Liver (tissue), 9 donors: ENCODE data around the gene CX3CL1. TPM values are rescaled to one million over a fixed set of nuclear protein-coding genes. Genes with fewer than 3 reads are reported as not detected.

Experiments
- DNase-seq: peaks from one replicate; pipeline ENCODE4 v3.0.0-alpha.2; 2017; ENCODE audit warnings: low spot score
- H3K27ac ChIP-seq, 2 donors: one replicate each; pipeline ENCODE4 v1.7.0; 2013; ENCODE audit warnings: inconsistent platforms in 2 of 2, low read length in 2 of 2, control low read depth in 1 of 2, low read depth in 1 of 2, mild to moderate bottlenecking in 1 of 2
- H3K27me3 ChIP-seq, 4 donors: one replicate each; pipeline versions ENCODE4 v1.6.1 to v1.7.0; 2013; ENCODE audit warnings: low read length in 3 of 4, inconsistent platforms in 1 of 4, mild to moderate bottlenecking in 1 of 4, moderate library complexity in 1 of 4; ENCODE audit not compliant: control insufficient read depth in 4 of 4, insufficient read depth in 4 of 4
- H3K36me3 ChIP-seq, 4 donors: one replicate each; pipeline versions ENCODE4 v1.6.1 to v1.7.0; 2013; ENCODE audit warnings: low read length in 3 of 4, mild to moderate bottlenecking in 3 of 4, low read depth in 1 of 4, moderate library complexity in 1 of 4; ENCODE audit not compliant: control insufficient read depth in 4 of 4, insufficient read depth in 3 of 4
- H3K4me1 ChIP-seq, 4 donors: one replicate each; pipeline versions ENCODE4 v1.6.1 to v1.7.0; 2013; ENCODE audit warnings: low read length in 3 of 4, mild to moderate bottlenecking in 3 of 4, moderate library complexity in 1 of 4; ENCODE audit not compliant: control insufficient read depth in 4 of 4, insufficient read depth in 4 of 4
- H3K4me3 ChIP-seq, 3 donors: one replicate each; pipeline versions ENCODE4 v1.6.1 to v1.7.0; 2013; ENCODE audit warnings: low read length in 3 of 3, control low read depth in 1 of 3, low read depth in 1 of 3, mild to moderate bottlenecking in 1 of 3
- H3K9ac ChIP-seq, 2 donors: one replicate each; pipeline ENCODE4 v1.7.0; 2013; ENCODE audit warnings: low read length in 2 of 2, mild to moderate bottlenecking in 2 of 2, moderate library complexity in 2 of 2, control low read depth in 1 of 2, low read depth in 1 of 2
- H3K9me3 ChIP-seq, 4 donors: one replicate each; pipeline versions ENCODE4 v1.6.1 to v1.7.0; 2013; ENCODE audit warnings: low read length in 3 of 4; ENCODE audit not compliant: control insufficient read depth in 4 of 4
- EGR1 ChIP-seq, 2 donors: IDR thresholded peaks; 2 replicates each; pipeline ENCODE4 v1.6.1; 2016 to 2018; ENCODE audit warnings: antibody characterized with exemption in 2 of 2, low read depth in 2 of 2
- FOXA1 ChIP-seq: IDR thresholded peaks from 2 replicates; pipeline ENCODE4 v1.6.1; 2016; ENCODE audit warnings: antibody characterized with exemption
- GABPA ChIP-seq, 2 donors: IDR thresholded peaks in 1 of 2; conservative IDR thresholded peaks in 1 of 2; 2 replicates each; pipeline ENCODE4 v1.6.1; 2016; ENCODE audit warnings: antibody characterized with exemption in 2 of 2, mild to moderate bottlenecking in 1 of 2, moderate library complexity in 1 of 2
- HNF4A ChIP-seq, 2 donors: conservative IDR thresholded peaks; 2 replicates each; pipeline ENCODE4 v1.6.1; 2016; ENCODE audit warnings: antibody characterized with exemption in 2 of 2, mild to moderate bottlenecking in 2 of 2
- HNF4G ChIP-seq: IDR thresholded peaks from 2 replicates; pipeline ENCODE4 v1.6.1; 2016; ENCODE audit warnings: antibody characterized with exemption
- JUND ChIP-seq, 2 donors: IDR thresholded peaks; 2 replicates each; pipeline ENCODE4 v1.6.1; 2016; ENCODE audit warnings: antibody characterized with exemption in 2 of 2
- NR2F2 ChIP-seq: IDR thresholded peaks from 2 replicates; pipeline ENCODE4 v1.6.1; 2016; ENCODE audit warnings: antibody characterized with exemption
- RAD21 ChIP-seq, 2 donors: IDR thresholded peaks; 2 replicates each; pipeline ENCODE4 v1.6.1; 2016; ENCODE audit warnings: antibody characterized with exemption in 2 of 2, mild to moderate bottlenecking in 2 of 2
- RXRA ChIP-seq, 2 donors: IDR thresholded peaks; 2 replicates each; pipeline ENCODE4 v1.6.1; 2017 to 2018; ENCODE audit warnings: antibody characterized with exemption in 2 of 2, mild to moderate bottlenecking in 1 of 2
- SP1 ChIP-seq: IDR thresholded peaks from 2 replicates; pipeline ENCODE4 v1.6.1; 2018; ENCODE audit warnings: antibody characterized with exemption, mild to moderate bottlenecking
- YY1 ChIP-seq: IDR thresholded peaks from 2 replicates; pipeline ENCODE4 v1.6.1; 2016; ENCODE audit warnings: antibody characterized with exemption, mild to moderate bottlenecking
- WGBS: extraction: QIAGEN DNeasy Blood & Tissue Kit; methylation state at CpG from one replicate; pipeline ENCODE4 v1.1.7; 2013; 5-methylcytosine and 5-hydroxymethylcytosine counted together
- polyA plus RNA-seq, 2 donors: library from polyadenylated mRNA; stranded (reverse) in 1 of 2; unstranded in 1 of 2; fragments of 200-250 nt in 1 of 2; fragments of >200 nt in 1 of 2; fragmentation: Nextera tagmentation in 1 of 2; extraction: Ambion mirVana in 1 of 2; gene quantifications; one replicate each; pipeline versions ENCODE4 v1.2.1 to v1.2.3, GENCODE V29; 2013 to 2015
- total RNA-seq, 2 donors: library from RNA; depleted of rRNA; stranded (reverse); fragments of >200 nt; gene quantifications; one replicate each; pipeline ENCODE4 v1.2.3, GENCODE V29; 2014
- TF ChIP-seq, protein P1 (sequence below): IDR thresholded peaks from 2 replicates; pipeline ENCODE4 v1.6.1; 2016; ENCODE audit warnings: antibody characterized with exemption
- TF ChIP-seq, protein P2 (sequence below): fragments of 150-350 bp; IDR thresholded peaks from 2 replicates; pipeline ENCODE4 v1.5.1; 2017; ENCODE audit warnings: improper control_type of control experiment, low read depth, low read length; ENCODE audit not compliant: missing input control
- TF ChIP-seq, protein P3 (sequence below): IDR thresholded peaks from 2 replicates; pipeline ENCODE4 v1.6.1; 2016; ENCODE audit warnings: antibody characterized with exemption
- donor health status: healthy.
- donor health status: healthy.
- donor health status: healthy.
- donor health status: healthy.
- donor health status: healthy.

Gene CX3CL1
- total and polyA plus RNA-seq, 4 donors, result 2.5 to 5.9 (median 5.1) TPM

GRCh38 chr16:57324749-57325148 lies 47.5 kb upstream of the CX3CL1 start:
- Histone ChIP-seq H3K4me1 (no peaks in the 10 kb centered on the region), H3K4me3 (no peak overlapping the region), H3K9ac (no peak overlapping the region), H3K36me3 (no peaks in the 10 kb centered on the region), H3K9me3 (no peaks in the 10 kb centered on the region), H3K27me3 (no peaks in the 10 kb centered on the region), H3K27ac (no peak overlapping the region)
- no peak for DNase-seq
- TF ChIP-seq FOXA1 (no peak), RAD21 (IDR thresholded peaks at IDR 0.05) (no peak), HNF4A (conservative IDR thresholded peaks at IDR 0.05) (no peak), NR2F2 (no peak), EGR1 (IDR thresholded peaks at IDR 0.05; ENCODE audit: low read depth in 2 of 2) (no peak), SP1 (no peak), JUND (IDR thresholded peaks at IDR 0.05) (no peak), YY1 (no peak)
- TF ChIP-seq, protein P1, sequence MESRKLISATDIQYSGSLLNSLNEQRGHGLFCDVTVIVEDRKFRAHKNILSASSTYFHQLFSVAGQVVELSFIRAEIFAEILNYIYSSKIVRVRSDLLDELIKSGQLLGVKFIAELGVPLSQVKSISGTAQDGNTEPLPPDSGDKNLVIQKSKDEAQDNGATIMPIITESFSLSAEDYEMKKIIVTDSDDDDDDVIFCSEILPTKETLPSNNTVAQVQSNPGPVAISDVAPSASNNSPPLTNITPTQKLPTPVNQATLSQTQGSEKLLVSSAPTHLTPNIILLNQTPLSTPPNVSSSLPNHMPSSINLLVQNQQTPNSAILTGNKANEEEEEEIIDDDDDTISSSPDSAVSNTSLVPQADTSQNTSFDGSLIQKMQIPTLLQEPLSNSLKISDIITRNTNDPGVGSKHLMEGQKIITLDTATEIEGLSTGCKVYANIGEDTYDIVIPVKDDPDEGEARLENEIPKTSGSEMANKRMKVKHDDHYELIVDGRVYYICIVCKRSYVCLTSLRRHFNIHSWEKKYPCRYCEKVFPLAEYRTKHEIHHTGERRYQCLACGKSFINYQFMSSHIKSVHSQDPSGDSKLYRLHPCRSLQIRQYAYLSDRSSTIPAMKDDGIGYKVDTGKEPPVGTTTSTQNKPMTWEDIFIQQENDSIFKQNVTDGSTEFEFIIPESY, result no peak
- TF ChIP-seq, protein P2, sequence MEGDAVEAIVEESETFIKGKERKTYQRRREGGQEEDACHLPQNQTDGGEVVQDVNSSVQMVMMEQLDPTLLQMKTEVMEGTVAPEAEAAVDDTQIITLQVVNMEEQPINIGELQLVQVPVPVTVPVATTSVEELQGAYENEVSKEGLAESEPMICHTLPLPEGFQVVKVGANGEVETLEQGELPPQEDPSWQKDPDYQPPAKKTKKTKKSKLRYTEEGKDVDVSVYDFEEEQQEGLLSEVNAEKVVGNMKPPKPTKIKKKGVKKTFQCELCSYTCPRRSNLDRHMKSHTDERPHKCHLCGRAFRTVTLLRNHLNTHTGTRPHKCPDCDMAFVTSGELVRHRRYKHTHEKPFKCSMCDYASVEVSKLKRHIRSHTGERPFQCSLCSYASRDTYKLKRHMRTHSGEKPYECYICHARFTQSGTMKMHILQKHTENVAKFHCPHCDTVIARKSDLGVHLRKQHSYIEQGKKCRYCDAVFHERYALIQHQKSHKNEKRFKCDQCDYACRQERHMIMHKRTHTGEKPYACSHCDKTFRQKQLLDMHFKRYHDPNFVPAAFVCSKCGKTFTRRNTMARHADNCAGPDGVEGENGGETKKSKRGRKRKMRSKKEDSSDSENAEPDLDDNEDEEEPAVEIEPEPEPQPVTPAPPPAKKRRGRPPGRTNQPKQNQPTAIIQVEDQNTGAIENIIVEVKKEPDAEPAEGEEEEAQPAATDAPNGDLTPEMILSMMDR, result no peak
- TF ChIP-seq, protein P3, sequence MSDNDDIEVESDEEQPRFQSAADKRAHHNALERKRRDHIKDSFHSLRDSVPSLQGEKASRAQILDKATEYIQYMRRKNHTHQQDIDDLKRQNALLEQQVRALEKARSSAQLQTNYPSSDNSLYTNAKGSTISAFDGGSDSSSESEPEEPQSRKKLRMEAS, result no peak
- WGBS, result 71% methylated on average over 2 of the region's 2 CpGs

- Histone ChIP-seq H3K27ac (no peak overlapping the region), H3K9me3 (no peaks in the 10 kb centered on the region), H3K9ac (no peak overlapping the region), H3K27me3 (no peaks in the 10 kb centered on the region), H3K4me1 (no peaks in the 10 kb centered on the region), H3K36me3 (no peaks in the 10 kb centered on the region), H3K4me3 (no peak overlapping the region)
- 68% methylated on average over 1 of the region's 1 CpG for WGBS
- TF ChIP-seq GABPA (IDR thresholded peaks at IDR 0.05 in 1 of 2, conservative IDR thresholded peaks at IDR 0.05 in 1 of 2), result no peak
- TF ChIP-seq, protein P2, result no peak
- no peak for TF ChIP-seq NR2F2
- TF ChIP-seq YY1, result no peak
- TF ChIP-seq RAD21 (IDR thresholded peaks at IDR 0.05), result no peak
- TF ChIP-seq, protein P1, result no peak
- TF ChIP-seq HNF4G, result no peak
- TF ChIP-seq EGR1 (IDR thresholded peaks at IDR 0.05; ENCODE audit: low read depth in 2 of 2), result no peak
- no peak for TF ChIP-seq RXRA (IDR thresholded peaks at IDR 0.05)
- DNase-seq, result no peak
These were observed 46.8 kb upstream of the CX3CL1 start for GRCh38 chr16:57325458-57325857.
